Naive B cell (primary cell): ENCODE data around the gene SCAP. TPM values are rescaled to one million over a fixed set of nuclear protein-coding genes. Genes with fewer than 3 reads are reported as not detected.
A peak's percentile ranks its signal among the peaks of the same experiment; 100 is the strongest.
"Not testable (repeated sequence)": the region's sequence is repeated elsewhere in the genome, so short reads cannot be mapped to it uniquely, and the experiment has no call there.

ENCODE experiments used
- ATAC-seq, 2 donors: fragments of 150-1000 bp; cut with Tn5 transposase; 2 replicates each; pipeline ENCODE4 v1.10.0; 2021; ENCODE audit warnings: low read depth in 2 of 2, mild to moderate bottlenecking in 2 of 2, moderate library complexity in 2 of 2
- DNase-seq: peaks from one replicate; pipeline ENCODE4 v3.0.0; 2022
- H3K27ac Mint-ChIP-seq, 6 donors: one replicate each; pipeline ENCODE4 v1.8.0; 2020 to 2022; ENCODE audit warnings: mild to moderate bottlenecking in 6 of 6, mixed read lengths in 6 of 6, moderate library complexity in 5 of 6, inconsistent platforms in 2 of 6
- H3K27me3 Mint-ChIP-seq, 3 donors: one replicate each; pipeline ENCODE4 v1.8.0; 2021 to 2022; ENCODE audit warnings: mixed read lengths in 3 of 3, mild to moderate bottlenecking in 1 of 3
- H3K36me3 Mint-ChIP-seq, 2 donors: one replicate each; pipeline ENCODE4 v1.8.0; 2020 to 2022; ENCODE audit warnings: mixed read lengths in 2 of 2, inconsistent platforms in 1 of 2, mild to moderate bottlenecking in 1 of 2
- H3K4me1 Mint-ChIP-seq, 3 donors: one replicate each; pipeline ENCODE4 v1.8.0; 2020 to 2022; ENCODE audit warnings: mixed read lengths in 3 of 3, inconsistent platforms in 1 of 3, mild to moderate bottlenecking in 1 of 3, moderate library complexity in 1 of 3
- H3K4me3 Mint-ChIP-seq, 8 donors: one replicate each; pipeline ENCODE4 v1.8.0; 2020 to 2022; ENCODE audit warnings: mild to moderate bottlenecking in 8 of 8, mixed read lengths in 8 of 8, moderate library complexity in 8 of 8, inconsistent platforms in 2 of 8
- H3K9me3 Mint-ChIP-seq, 7 donors: one replicate each; pipeline ENCODE4 v1.8.0; 2020 to 2022; ENCODE audit warnings: mixed read lengths in 7 of 7, mild to moderate bottlenecking in 5 of 7, inconsistent platforms in 2 of 7, moderate library complexity in 1 of 7
- polyA plus RNA-seq, 6 donors: library from polyadenylated mRNA; unstranded; fragments of 300-500 nt; fragmentation: Illumina TruSeq; gene quantifications; one replicate each; pipeline ENCODE4 v1.2.3, GENCODE V29; 2021; ENCODE audit warnings: low read depth in 6 of 6

The SCAP gene
- polyA plus RNA-seq, 6 donors from 2014 or later: 16.7 to 54.1 (median 34.8) TPM

DNA sequence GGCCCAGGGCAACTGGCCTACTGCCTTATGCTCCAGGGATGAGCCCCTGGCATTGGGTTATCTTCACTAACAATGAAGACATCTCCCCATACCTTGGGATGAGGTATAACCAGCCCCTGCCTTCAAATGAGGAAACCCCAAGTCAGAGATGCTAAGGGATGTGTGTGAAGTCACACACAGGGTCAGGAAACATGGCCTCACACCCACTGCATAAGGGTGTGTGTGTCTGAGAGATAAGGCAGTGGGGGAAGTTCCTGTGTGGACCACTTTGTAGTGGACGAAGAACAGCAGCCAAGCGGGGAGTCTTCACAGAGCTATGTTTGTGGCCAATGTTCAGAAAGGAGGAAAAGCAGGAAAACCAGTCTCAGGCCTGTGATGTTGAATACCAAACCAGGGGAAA lies 27.3 kb upstream of the SCAP start:
- Mint-ChIP-seq H3K27ac (peak overlapping the region in 1 of 6 donors; percentile 81), H3K27me3 (no peaks in the 10 kb centered on the region), H3K4me1 (peaks cover 0 to 9% (median 3%) of the 10 kb centered on the region in 3 donors), H3K9me3 (no peaks in the 10 kb centered on the region), H3K4me3 (no peak overlapping the region), H3K36me3 (peaks cover 18 to 39% of the 10 kb centered on the region in 2 donors)
- ATAC-seq (no peak), DNase-seq (no peak)

DNA sequence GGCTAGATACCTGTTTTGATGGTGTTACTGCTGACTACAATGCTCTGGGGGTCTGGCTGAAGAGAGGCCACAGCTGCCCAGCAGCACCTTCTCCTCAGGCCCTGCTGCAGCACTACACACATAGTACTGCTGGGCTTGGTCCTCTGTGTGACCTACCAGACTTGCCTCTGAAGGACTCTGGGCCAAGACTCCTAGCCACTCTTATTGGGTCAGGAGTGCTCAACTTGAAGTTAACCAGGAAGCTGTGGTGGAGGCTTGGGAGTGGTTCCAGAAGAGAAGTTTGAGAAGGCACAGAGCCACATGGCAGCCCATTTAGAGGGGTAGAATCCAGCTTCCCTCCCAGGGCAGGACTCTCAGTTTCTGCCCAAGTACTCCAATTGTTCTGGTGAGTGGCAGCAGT lies 21.2 kb upstream of the SCAP start:
- Mint-ChIP-seq H3K27me3 (no peaks in the 10 kb centered on the region), H3K4me1 (peaks cover 13 to 26% (median 17%) of the 10 kb centered on the region in 3 donors), H3K36me3 (peaks cover 16 to 36% of the 10 kb centered on the region in 2 donors), H3K4me3 (no peak overlapping the region), H3K9me3 (no peaks in the 10 kb centered on the region), H3K27ac (peak overlapping the region in 1 of 6 donors; percentile 82)
- ATAC-seq: no peak
- DNase-seq: no peak

DNA sequence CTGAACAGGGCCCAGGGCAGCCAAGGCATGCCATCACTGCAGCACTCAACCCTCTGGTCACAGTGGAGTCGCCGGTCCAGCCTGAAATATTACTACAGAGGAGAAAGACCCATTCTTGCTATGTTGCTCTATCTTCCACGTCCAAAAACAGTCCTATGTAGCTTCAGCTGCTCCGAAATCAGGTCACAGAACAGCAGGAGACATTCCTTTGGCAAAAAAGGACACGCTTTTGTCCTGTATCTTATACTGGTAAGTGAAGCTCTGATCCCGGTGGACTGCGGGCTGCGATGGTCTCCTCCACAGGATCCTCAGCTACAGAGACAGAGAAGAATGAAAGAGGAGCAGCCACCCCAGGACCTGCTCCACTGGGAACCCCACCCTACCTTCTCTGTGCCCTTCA lies 20.1 kb upstream of the SCAP start:
- Mint-ChIP-seq H3K36me3 (peaks cover 12 to 29% of the 10 kb centered on the region in 2 donors), H3K27me3 (no peaks in the 10 kb centered on the region)
- no peak for DNase-seq

DNA sequence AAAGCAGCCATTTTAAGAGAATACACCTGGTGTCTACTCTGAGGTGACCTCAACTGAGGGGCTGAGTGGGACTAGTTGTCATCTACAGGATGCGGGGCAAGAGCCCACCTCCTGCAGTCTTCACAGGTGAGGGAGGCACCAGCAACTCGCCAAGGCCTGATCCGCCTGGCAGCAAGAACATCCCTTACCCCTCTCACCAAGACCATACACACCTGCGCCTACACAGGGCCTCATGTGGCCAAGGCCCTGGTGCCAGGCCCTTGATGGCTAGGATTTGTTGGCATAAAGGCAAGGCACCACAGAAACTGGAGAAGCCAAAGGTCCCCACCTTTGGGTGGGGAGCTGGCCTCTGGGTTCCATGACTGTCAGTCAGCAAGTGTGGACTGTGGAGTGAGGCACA lies 19.4 kb upstream of the SCAP start:
- peaks cover 19 to 38% (median 24%) of the 10 kb centered on the region in 3 donors for H3K4me1 Mint-ChIP-seq
- H3K27me3 Mint-ChIP-seq: no peaks in the 10 kb centered on the region
- H3K4me3 Mint-ChIP-seq: no peak overlapping the region
- DNase-seq: no peak
- no peak for ATAC-seq
- no peaks in the 10 kb centered on the region for H3K9me3 Mint-ChIP-seq
- peaks cover 12 to 22% of the 10 kb centered on the region in 2 donors for H3K36me3 Mint-ChIP-seq
- H3K27ac Mint-ChIP-seq: no peak overlapping the region

More for the DNA sequence above, 20.1 kb upstream of the SCAP start:
- H3K9me3 Mint-ChIP-seq: no peaks in the 10 kb centered on the region
- peak overlapping the region in 1 of 6 donors; percentile 39 for H3K27ac Mint-ChIP-seq
- no peak overlapping the region for H3K4me3 Mint-ChIP-seq
- ATAC-seq: no peak
- H3K4me1 Mint-ChIP-seq: peaks cover 19 to 36% (median 21%) of the 10 kb centered on the region in 3 donors

DNA sequence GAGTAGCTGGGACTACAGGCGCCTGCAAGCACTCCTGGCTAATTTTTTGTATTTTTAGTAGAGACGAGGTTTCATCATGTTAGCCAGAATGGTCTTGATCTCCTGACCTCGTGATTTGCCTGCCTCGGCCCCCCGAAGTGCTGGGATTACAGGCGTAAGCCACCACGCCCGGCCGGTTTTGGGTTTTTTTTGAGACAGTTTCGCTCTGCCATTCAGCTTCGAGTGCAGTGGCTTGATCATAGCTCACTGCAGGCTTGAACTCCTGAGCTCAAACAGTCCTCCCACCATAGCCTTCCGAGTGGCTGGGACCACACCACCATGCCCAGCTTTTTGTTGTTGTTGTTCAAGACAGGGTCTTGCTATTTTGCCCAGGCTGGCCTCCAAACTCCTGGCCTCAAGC lies 16.0 kb upstream of the SCAP start:
- no peaks in the 10 kb centered on the region for H3K9me3 Mint-ChIP-seq
- DNase-seq (no peak), ATAC-seq (peak; percentile 28 to 49)
- no peaks in the 10 kb centered on the region for H3K27me3 Mint-ChIP-seq
- H3K4me3 Mint-ChIP-seq: peak overlapping the region in 6 of 8 donors; percentile 16 to 80 (median 66)
- peaks cover 15 to 35% (median 19%) of the 10 kb centered on the region in 3 donors for H3K4me1 Mint-ChIP-seq
- H3K27ac Mint-ChIP-seq: peak overlapping the region in 4 of 6 donors; percentile 36 to 76 (median 67)
- H3K36me3 Mint-ChIP-seq: peaks cover 4 to 6% of the 10 kb centered on the region in 2 donors

DNA sequence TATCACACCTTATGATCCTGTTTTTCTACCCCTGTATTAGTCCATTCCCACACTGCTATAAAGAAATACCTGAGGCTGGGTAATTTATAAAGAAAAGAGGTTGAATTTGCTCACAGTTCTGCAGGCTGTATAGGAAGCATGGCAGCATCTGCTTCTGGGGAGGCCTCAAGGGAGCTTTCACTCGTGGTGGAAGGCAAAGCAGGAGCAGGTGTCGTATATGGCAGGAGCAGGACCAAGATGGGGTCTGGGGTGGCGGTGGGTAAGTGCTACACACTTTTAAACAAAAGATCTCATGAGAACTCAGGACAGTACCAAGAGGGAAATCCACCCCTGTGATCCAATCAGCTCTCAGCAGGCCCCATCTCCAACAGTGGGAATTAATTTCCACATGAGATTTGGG lies 15.4 kb upstream of the SCAP start:
- peak; percentile 3 to 17 for ATAC-seq
- peaks cover 15 to 35% (median 19%) of the 10 kb centered on the region in 3 donors for H3K4me1 Mint-ChIP-seq
- H3K4me3 Mint-ChIP-seq: peak overlapping the region in 4 of 8 donors; percentile 27 to 77 (median 66)
- H3K9me3 Mint-ChIP-seq: no peaks in the 10 kb centered on the region
- DNase-seq: no peak
- H3K27me3 Mint-ChIP-seq: no peaks in the 10 kb centered on the region
- H3K27ac Mint-ChIP-seq: peak overlapping the region in 4 of 6 donors; percentile 36 to 87 (median 62)
- peaks cover 4 to 5% of the 10 kb centered on the region in 2 donors for H3K36me3 Mint-ChIP-seq

DNA sequence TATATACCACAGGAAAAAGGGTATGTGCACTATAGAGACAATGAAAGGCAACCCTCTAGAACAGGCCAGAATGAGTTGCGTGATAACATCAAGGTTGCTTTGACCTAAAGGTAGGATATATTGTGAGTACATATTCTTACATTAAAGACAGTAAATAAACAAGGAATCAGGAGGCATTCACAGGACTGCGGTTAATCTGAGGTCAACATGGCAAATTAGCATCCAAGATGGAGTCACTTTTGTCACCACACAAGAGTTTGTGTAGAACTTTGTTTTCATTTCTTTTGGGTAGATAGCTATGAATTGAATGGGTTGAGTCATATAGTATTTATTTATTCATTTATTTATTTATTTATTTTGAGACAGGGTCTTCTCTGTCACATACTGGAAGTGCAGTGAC lies 11.5 kb upstream of the SCAP start:
- Mint-ChIP-seq H3K9me3 (no peaks in the 10 kb centered on the region), H3K4me1 (peaks cover 8 to 19% (median 10%) of the 10 kb centered on the region in 3 donors), H3K4me3 (no peak overlapping the region), H3K27me3 (no peaks in the 10 kb centered on the region), H3K27ac (no peak overlapping the region), H3K36me3 (no peaks in the 10 kb centered on the region)
- ATAC-seq (no peak), DNase-seq (no peak)

DNA sequence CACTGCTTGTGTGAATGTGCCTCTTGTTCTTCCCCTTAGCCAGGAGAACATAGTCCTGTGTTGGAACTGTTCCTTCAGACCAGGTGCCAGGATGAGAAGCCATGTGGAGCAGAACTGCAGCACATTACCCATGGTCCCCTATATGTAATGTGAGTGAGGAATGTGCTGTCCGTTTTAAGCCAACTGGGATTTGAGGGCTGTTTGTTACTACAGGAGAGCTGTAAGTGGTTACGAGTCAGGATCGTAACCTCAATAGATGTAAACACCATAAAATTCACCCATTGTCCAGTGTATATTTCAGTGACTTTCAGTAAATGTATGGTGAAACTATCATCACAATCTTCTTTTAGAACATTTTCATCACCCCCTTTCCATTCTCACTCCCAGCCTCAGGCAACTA lies 10.1 kb upstream of the SCAP start:
- H3K9me3 Mint-ChIP-seq: no peaks in the 10 kb centered on the region
- H3K4me3 Mint-ChIP-seq: no peak overlapping the region
- DNase-seq (no peak), ATAC-seq (no peak)
- no peaks in the 10 kb centered on the region for H3K36me3 Mint-ChIP-seq
- H3K27ac Mint-ChIP-seq: no peak overlapping the region
- peaks cover 0 to 16% (median 4%) of the 10 kb centered on the region in 3 donors for H3K4me1 Mint-ChIP-seq
- H3K27me3 Mint-ChIP-seq: no peaks in the 10 kb centered on the region

DNA sequence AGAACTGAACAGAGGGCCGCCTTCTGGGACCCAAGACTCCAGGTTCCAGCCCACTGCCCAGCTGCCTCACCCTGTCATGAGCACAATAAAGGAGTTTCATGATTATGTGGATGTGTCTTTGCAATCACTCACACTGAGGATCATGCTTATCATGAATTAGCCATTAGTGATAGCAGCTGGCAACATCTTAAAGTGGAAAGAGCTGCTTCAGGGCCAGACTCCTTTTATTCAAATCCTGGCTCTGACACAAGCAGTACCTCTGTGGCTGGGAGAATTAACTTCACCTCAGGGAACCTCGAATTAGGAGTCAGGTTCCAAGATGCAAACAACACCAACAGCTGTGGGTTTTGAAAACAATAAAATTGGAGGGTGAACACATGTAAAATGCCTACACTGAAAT lies 6.6 kb upstream of the SCAP start:
- Mint-ChIP-seq H3K4me1 (peaks cover 0 to 23% (median 5%) of the 10 kb centered on the region in 3 donors), H3K27ac (no peak overlapping the region), H3K4me3 (peak overlapping the region in 1 of 8 donors; percentile 61), H3K27me3 (no peaks in the 10 kb centered on the region), H3K36me3 (no peaks in the 10 kb centered on the region), H3K9me3 (no peaks in the 10 kb centered on the region)
- DNase-seq (no peak), ATAC-seq (no peak)

DNA sequence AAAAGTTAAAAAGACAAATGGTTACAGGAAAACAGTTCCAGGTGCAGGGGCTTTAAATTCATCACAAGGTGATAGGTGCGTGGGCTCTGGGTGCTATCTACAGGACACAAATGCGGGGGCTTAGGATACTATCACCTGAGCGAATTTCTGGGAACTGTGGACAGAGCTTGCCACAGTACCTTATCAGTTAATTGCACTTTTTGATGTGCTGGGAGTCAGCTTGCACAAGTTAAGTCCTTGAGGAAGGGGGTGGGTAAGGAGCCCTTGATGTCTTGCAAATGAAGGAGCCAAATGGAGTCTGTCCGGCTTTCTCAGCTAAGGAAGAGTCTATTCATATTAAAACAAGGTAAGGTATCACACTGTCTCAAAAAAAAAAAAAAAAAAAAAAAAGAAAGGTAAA lies 6.0 kb upstream of the SCAP start:
- not testable (repeated sequence) for ATAC-seq, DNase-seq, H3K36me3 Mint-ChIP-seq, H3K27me3 Mint-ChIP-seq, H3K9me3 Mint-ChIP-seq, H3K4me3 Mint-ChIP-seq
- Mint-ChIP-seq H3K4me1 (peaks cover 4 to 28% (median 9%) of the 10 kb centered on the region in 3 donors), H3K27ac (peak overlapping the region in 1 of 6 donors; percentile 49)

DNA sequence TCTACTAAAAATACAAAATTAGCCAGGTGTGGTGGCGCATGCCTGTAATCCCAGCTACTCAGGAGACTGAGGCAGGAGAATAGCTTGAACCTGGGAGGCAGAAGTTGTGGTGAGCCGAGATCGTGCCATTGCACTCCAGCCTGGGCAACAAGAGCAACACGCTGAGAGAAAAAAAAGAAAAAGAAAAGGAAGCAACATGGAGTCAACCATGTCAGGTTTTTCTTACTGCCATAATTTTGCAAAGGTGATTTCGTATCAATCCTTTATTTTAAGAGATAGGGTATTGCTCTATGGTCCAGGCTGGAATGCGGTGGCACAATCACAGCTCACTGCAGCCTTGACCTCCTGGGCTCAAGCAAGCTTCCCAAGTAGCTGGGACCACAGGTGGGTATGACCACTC lies 4.5 kb upstream of the SCAP start:
- peaks cover 4 to 39% (median 20%) of the 10 kb centered on the region in 3 donors for H3K4me1 Mint-ChIP-seq
- not testable (repeated sequence) for H3K27ac Mint-ChIP-seq

DNA sequence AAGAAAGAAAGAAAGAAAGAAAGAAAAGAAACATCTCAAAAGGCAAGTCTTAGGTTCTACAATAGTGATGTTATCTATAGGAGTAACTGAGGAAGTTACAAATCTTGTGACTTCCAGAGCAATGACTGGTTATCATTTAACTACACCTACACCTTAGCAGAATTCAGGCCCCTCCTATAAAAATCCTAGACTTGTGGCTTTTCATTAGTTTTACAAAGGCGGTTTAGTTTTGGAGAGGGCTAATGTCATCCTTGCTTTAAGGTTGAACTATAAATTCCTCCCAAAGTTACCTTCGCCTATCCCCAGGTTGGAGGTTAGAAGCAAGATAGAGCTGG lies 4.1 kb upstream of the SCAP start:
- Mint-ChIP-seq H3K36me3 (no peaks in the 10 kb centered on the region), H3K4me1 (peaks cover 8 to 44% (median 25%) of the 10 kb centered on the region in 3 donors), H3K4me3 (peak overlapping the region in 1 of 8 donors; percentile 2), H3K9me3 (no peaks in the 10 kb centered on the region), H3K27ac (no peak overlapping the region), H3K27me3 (no peaks in the 10 kb centered on the region)
- no peak for ATAC-seq
- DNase-seq: no peak

More for the DNA sequence above, 4.5 kb upstream of the SCAP start:
- H3K27me3 Mint-ChIP-seq, H3K36me3 Mint-ChIP-seq, DNase-seq, ATAC-seq, H3K9me3 Mint-ChIP-seq: not testable (repeated sequence)
- H3K4me3 Mint-ChIP-seq: peak overlapping the region in 1 of 8 donors; percentile 2

DNA sequence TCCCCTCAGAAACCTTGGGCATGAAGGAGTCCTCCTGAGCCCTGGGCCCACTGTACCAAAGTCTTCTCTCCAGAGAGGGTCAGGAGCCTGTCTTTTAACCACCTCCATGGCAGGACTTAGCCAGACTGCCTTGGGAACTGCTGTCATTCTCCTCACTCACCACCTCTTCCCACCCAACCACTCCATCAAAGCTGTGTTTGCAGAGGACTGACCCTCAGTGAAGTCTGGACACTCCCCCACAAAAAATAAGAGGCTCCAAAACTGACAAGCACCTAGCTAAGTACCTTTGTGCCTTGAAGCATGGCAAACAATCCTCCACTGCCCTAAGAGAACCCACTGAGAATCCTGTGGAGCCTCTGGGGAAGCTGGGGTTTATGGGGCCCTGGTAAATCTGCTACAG lies 2.3 kb upstream of the SCAP start:
- H3K9me3 Mint-ChIP-seq: no peaks in the 10 kb centered on the region
- H3K27ac Mint-ChIP-seq: peak overlapping the region in 2 of 6 donors; percentile 37 to 41
- ATAC-seq (no peak), DNase-seq (no peak)
- H3K36me3 Mint-ChIP-seq: no peaks in the 10 kb centered on the region
- no peaks in the 10 kb centered on the region for H3K27me3 Mint-ChIP-seq
- peaks cover 16 to 60% (median 40%) of the 10 kb centered on the region in 3 donors for H3K4me1 Mint-ChIP-seq
- H3K4me3 Mint-ChIP-seq: peak overlapping the region in 5 of 8 donors; percentile 22 to 69 (median 37)

DNA sequence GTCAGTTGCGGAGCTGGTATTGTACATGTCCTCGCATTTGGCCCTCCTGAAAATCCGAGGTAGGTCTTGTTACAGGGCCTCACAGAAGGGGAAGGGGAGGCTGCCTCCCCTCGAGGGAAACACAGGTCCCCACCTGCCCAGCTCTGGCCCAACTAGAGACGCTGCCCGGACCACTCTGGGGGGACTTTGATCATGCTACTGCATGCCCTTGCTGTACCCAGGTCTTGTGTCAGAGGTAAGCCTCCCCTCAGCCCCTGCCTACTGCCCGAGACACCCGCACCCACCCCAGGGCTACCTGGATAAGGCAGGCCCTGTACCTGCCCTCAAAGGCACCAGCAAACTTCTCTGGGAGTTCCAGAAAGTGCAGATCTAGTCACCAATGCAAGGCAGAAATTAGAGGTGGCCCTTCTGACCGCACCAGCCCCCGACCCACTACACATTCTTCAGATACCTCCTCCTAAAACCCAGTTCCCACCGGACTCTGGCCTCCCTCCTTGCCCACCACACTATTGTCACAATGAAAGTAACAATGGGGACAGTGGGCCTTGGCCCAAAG lies 981 bp upstream of the SCAP start:
- Mint-ChIP-seq H3K27ac (peak overlapping the region in 5 of 6 donors; percentile 38 to 90 (median 76)), H3K27me3 (no peaks in the 10 kb centered on the region), H3K4me3 (peak overlapping the region; percentile 29 to 97 (median 90)), H3K36me3 (no peaks in the 10 kb centered on the region), H3K9me3 (no peaks in the 10 kb centered on the region), H3K4me1 (peaks cover 16 to 59% (median 41%) of the 10 kb centered on the region in 3 donors)
- no peak for DNase-seq
- ATAC-seq: no peak
